HCT116 (cell line): ENCODE data around the gene HJURP. TPM values are rescaled to one million over a fixed set of nuclear protein-coding genes. Genes with fewer than 3 reads are reported as not detected.

Source experiments
- ATAC-seq: fragments of 200-7000 bp; cut with Tn5 transposase; 2 replicates; pipeline ENCODE4 v1.9.1; 2020; ENCODE audit warnings: mild to moderate bottlenecking, moderate library complexity
- BruUV-seq: library from RNA; stranded (reverse); fragments of 400-500 nt; replicated peaks from 2 replicates; lab custom pipeline; 2021; lab: Mats Ljungman, UMichigan
- CTCF ChIA-PET: fragments of 300-600 bp; sonication (Branson Sonifier 250); formaldehyde crosslinking; loops from one replicate; lab custom pipeline; 2021; ENCODE audit warnings: antibody characterized with exemption; lab: Charles Lee
- POLR2A ChIA-PET: fragments of 300-600, 350-600 bp; sonication (Branson Sonifier 250); formaldehyde crosslinking; loops from one replicate; lab custom pipeline; 2021; ENCODE audit warnings: antibody characterized with exemption; lab: Charles Lee
- RAD21 ChIA-PET, 2 experiments: fragments of 300-600 bp; sonication (Branson Sonifier 250); formaldehyde crosslinking; loops; one replicate each; lab custom pipeline; 2023; ENCODE audit warnings: low total read pairs in 2 of 2; ENCODE audit not compliant: uncharacterized antibody in 2 of 2, unreplicated experiment in 2 of 2, low non-redundant PET in 1 of 2; lab: Charles Lee
- DNase-seq: peaks from one replicate; pipeline ENCODE4 v3.0.0-alpha.2; 2010; ENCODE audit warnings: low read depth, low spot score
- H2AFZ ChIP-seq: fragments of 200-600 bp; shearing (Covaris generic), sonication (generic); 2 replicates; pipeline ENCODE4 v1.6.1; 2017; ENCODE audit warnings: low read depth, mixed run types, mixed read lengths, antibody characterized with exemption, low read length; ENCODE audit not compliant: poor library complexity, severe bottlenecking
- H3K27ac ChIP-seq: 2 replicates; pipeline ENCODE4 v1.5.1; 2012; ENCODE audit warnings: low read depth, low read length
- H3K27me3 ChIP-seq: fragments of 200-600 bp; sonication (generic); 2 replicates; pipeline ENCODE4 v1.6.1; 2016; ENCODE audit warnings: mixed run types, low read length, mixed read lengths; ENCODE audit not compliant: insufficient read depth
- H3K36me3 ChIP-seq, 2 experiments: fragments of 200-500 bp in 1 of 2; fragments of 200-600 bp in 1 of 2; sonication (Bioruptor generic) in 1 of 2; sonication (generic) in 1 of 2; 2 replicates each; pipeline versions ENCODE4 v1.5.1 to v1.6.1; 2014 to 2016; ENCODE audit warnings: low read length in 2 of 2, inconsistent platforms in 1 of 2, mixed read lengths in 1 of 2, mixed run types in 1 of 2; ENCODE audit not compliant: insufficient read depth in 2 of 2, control insufficient read depth in 1 of 2
- H3K4me1 ChIP-seq, 2 experiments: fragments of 200-600 bp in 1 of 2; sonication (generic) in 1 of 2; 2 replicates each; pipeline versions ENCODE4 v1.5.1 to v1.6.1; 2012 to 2017; ENCODE audit warnings: low read length in 2 of 2, inconsistent platforms in 1 of 2, mild to moderate bottlenecking in 1 of 2, mixed read lengths in 1 of 2, mixed run types in 1 of 2, moderate library complexity in 1 of 2; ENCODE audit not compliant: insufficient read depth in 2 of 2, control insufficient read depth in 1 of 2
- H3K4me2 ChIP-seq: fragments of 200-600 bp; sonication (generic); 2 replicates; pipeline ENCODE4 v1.6.1; 2017; ENCODE audit warnings: mixed run types, low read length, mixed read lengths
- H3K4me3 ChIP-seq, 2 experiments: fragments of 200-600 bp in 1 of 2; sonication (generic) in 1 of 2; replicated peaks in 1 of 2; 2 replicates each; pipeline ENCODE4 v1.5.1; 2011 to 2016; ENCODE audit warnings: low read length in 2 of 2, control low read depth in 1 of 2, low read depth in 1 of 2, mild to moderate bottlenecking in 1 of 2, mixed read lengths in 1 of 2, mixed run types in 1 of 2
- H3K79me2 ChIP-seq: fragments of 200-600 bp; sonication (generic); 2 replicates; pipeline ENCODE4 v1.6.1; 2017; ENCODE audit warnings: mild to moderate bottlenecking, mixed run types, low read length, moderate library complexity, mixed read lengths; ENCODE audit not compliant: insufficient read depth
- H3K9ac ChIP-seq: fragments of 200-600 bp; sonication (generic); 2 replicates; pipeline ENCODE4 v1.6.1; 2016; ENCODE audit warnings: low read length, mixed read lengths
- H3K9me2 ChIP-seq: fragments of 200-600 bp; sonication (generic), shearing (Covaris generic); 2 replicates; pipeline ENCODE4 v1.6.1; 2017; ENCODE audit warnings: mixed run types, mild to moderate bottlenecking, moderate library complexity; ENCODE audit not compliant: insufficient read depth
- H3K9me3 ChIP-seq, 2 experiments: fragments of 200-500 bp in 1 of 2; fragments of 200-600 bp in 1 of 2; sonication (Bioruptor generic) in 1 of 2; sonication (generic) in 1 of 2; 2 replicates each; pipeline ENCODE4 v1.6.1; 2014 to 2017; ENCODE audit warnings: low read length in 2 of 2, mixed read lengths in 2 of 2, inconsistent platforms in 1 of 2, low read depth in 1 of 2, mild to moderate bottlenecking in 1 of 2, mixed run types in 1 of 2, moderate library complexity in 1 of 2; ENCODE audit not compliant: control insufficient read depth in 1 of 2, insufficient read depth in 1 of 2
- H4K20me1 ChIP-seq: fragments of 200-600 bp; sonication (generic), shearing (Covaris generic); 2 replicates; pipeline ENCODE4 v1.6.1; 2017; ENCODE audit warnings: mixed run types, mild to moderate bottlenecking, moderate library complexity; ENCODE audit not compliant: insufficient read depth
- ATF3 ChIP-seq: IDR thresholded peaks from 2 replicates; pipeline ENCODE4 v1.6.1; 2012
- CEBPB ChIP-seq: IDR thresholded peaks from 2 replicates; pipeline ENCODE4 v1.6.1; 2012; ENCODE audit warnings: low read depth
- CTCF ChIP-seq, 3 experiments: fragments of 200-600 bp in 1 of 3; sonication (generic) in 1 of 3; IDR thresholded peaks in 2 of 3; conservative IDR thresholded peaks in 1 of 3; 2 replicates each; pipeline ENCODE4 v1.5.1; 2012 to 2017; ENCODE audit warnings: low read depth in 2 of 3, low read length in 2 of 3, antibody characterized with exemption in 1 of 3, borderline replicate concordance in 1 of 3, control low read depth in 1 of 3, mild to moderate bottlenecking in 1 of 3, mixed read lengths in 1 of 3, mixed run types in 1 of 3, moderate library complexity in 1 of 3; ENCODE audit not compliant: insufficient read depth in 1 of 3
- EGR1 ChIP-seq: IDR thresholded peaks from 2 replicates; pipeline ENCODE4 v1.6.1; 2012; ENCODE audit warnings: low read depth
- ELF1 ChIP-seq: IDR thresholded peaks from 2 replicates; pipeline ENCODE4 v1.6.1; 2012; ENCODE audit warnings: low read depth, borderline replicate concordance
- EZH2 ChIP-seq: fragments of 200-600 bp; sonication (generic); IDR thresholded peaks from 2 replicates; pipeline ENCODE4 v1.6.1; 2017; ENCODE audit warnings: antibody characterized with exemption, mixed run types
- EZH2phosphoT487 ChIP-seq: fragments of 200-600 bp; IDR thresholded peaks from 2 replicates; pipeline ENCODE4 v1.6.1; 2018; ENCODE audit warnings: antibody characterized with exemption, borderline replicate concordance
- FOSL1 ChIP-seq: IDR thresholded peaks from 2 replicates; pipeline ENCODE4 v1.6.1; 2012; ENCODE audit warnings: low read depth
- POLR2AphosphoS5 ChIP-seq: IDR thresholded peaks from 2 replicates; pipeline ENCODE4 v1.6.1; 2011; ENCODE audit warnings: mild to moderate bottlenecking, low read depth, low read length, moderate library complexity
- RAD21 ChIP-seq: IDR thresholded peaks from 2 replicates; pipeline ENCODE4 v1.6.1; 2012; ENCODE audit warnings: low read depth, mild to moderate bottlenecking
- REST ChIP-seq: IDR thresholded peaks from 2 replicates; pipeline ENCODE4 v1.6.1; 2012; ENCODE audit warnings: low read depth
- SIN3A ChIP-seq: IDR thresholded peaks from 2 replicates; pipeline ENCODE4 v1.6.1; 2012; ENCODE audit warnings: low read depth
- SP1 ChIP-seq: IDR thresholded peaks from 2 replicates; pipeline ENCODE4 v1.6.1; 2012; ENCODE audit warnings: low read depth
- SRF ChIP-seq: IDR thresholded peaks from 2 replicates; pipeline ENCODE4 v1.6.1; 2012; ENCODE audit warnings: low read depth
- YY1 ChIP-seq: IDR thresholded peaks from 2 replicates; pipeline ENCODE4 v1.6.1; 2011; ENCODE audit warnings: low read length, low read depth, moderate library complexity, mild to moderate bottlenecking; ENCODE audit not compliant: insufficient replicate concordance; ENCODE audit errors: extremely low read depth
- ZFX ChIP-seq: fragments of 450-650 bp; IDR thresholded peaks from 2 replicates; pipeline ENCODE4 v1.6.1; 2017
- ZNF274 ChIP-seq: fragments of 200-500 bp; sonication (Bioruptor generic); IDR thresholded peaks from 2 replicates; pipeline ENCODE4 v1.6.1; 2014; ENCODE audit warnings: mild to moderate bottlenecking, low read depth, low read length, inconsistent platforms
- intact Hi-C: fragments of 100-400 bp; cut with micrococcal nuclease; formaldehyde crosslinking; loops from 2 replicates; pipeline ENCODE4 v1.10.0; 2022
- total RNA-seq: library from RNA; stranded (reverse); gene quantifications from one replicate; pipeline ENCODE4 v1.2.1, GENCODE V29; 2021; ENCODE audit not compliant: unreplicated experiment
- TF ChIP-seq, protein P1 (sequence below): IDR thresholded peaks from 2 replicates; pipeline ENCODE4 v1.6.1; 2011; ENCODE audit warnings: mild to moderate bottlenecking, low read length, moderate library complexity; ENCODE audit not compliant: insufficient replicate concordance; ENCODE audit errors: extremely low read depth
- TF ChIP-seq, protein P2 (sequence below): IDR thresholded peaks from 2 replicates; pipeline ENCODE4 v1.6.1; 2012

HJURP gene
- total RNA-seq, 1 experiment from 2014 or later: 64.1 TPM

DNA sequence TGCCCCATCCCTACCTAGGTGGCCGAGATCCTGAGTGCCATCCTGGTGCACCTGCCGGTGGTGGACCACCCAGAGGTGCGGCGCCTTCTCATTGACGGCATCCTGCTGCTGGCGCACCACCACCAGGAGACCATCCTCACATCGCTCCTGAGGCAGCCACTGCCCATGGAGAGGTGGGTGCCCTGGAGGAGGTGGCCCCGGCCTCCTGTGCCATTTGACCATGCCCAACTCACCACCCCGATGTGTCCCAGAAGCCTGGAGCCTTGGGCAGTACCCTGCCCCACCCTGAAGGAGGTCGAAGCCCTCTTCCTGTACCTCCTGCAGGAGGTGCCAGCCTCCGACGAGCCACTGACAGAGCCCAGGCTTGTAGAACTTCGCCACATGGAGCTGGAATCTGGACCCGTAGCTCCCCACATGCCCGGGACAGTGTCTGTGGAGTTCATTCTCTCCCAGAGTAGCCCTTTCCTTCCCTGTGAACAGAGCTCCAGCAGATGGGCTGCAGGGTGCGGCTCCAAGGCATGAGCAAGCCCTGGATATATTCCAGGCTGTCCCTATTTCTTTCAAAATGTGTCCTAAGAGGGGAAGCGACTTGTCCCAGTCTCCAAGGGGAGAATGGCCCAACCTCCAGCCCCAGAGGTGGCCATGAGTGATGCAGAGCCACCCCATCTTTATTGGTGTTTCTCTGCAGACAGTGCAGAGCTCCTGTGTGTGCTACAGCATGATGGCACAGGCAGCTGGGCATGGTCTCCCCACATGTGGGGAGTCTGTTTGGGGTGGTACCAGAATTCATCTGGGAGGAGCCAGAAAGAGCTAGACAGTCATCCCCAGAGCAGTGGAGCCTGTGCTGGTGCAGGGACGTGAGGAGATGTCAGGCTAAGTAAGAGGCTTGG is 34.2 kb downstream of the HJURP start:
- no peak overlapping the region for H3K4me3 ChIP-seq
- DNase-seq: no peak
- TF ChIP-seq, protein P1, sequence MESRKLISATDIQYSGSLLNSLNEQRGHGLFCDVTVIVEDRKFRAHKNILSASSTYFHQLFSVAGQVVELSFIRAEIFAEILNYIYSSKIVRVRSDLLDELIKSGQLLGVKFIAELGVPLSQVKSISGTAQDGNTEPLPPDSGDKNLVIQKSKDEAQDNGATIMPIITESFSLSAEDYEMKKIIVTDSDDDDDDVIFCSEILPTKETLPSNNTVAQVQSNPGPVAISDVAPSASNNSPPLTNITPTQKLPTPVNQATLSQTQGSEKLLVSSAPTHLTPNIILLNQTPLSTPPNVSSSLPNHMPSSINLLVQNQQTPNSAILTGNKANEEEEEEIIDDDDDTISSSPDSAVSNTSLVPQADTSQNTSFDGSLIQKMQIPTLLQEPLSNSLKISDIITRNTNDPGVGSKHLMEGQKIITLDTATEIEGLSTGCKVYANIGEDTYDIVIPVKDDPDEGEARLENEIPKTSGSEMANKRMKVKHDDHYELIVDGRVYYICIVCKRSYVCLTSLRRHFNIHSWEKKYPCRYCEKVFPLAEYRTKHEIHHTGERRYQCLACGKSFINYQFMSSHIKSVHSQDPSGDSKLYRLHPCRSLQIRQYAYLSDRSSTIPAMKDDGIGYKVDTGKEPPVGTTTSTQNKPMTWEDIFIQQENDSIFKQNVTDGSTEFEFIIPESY: no peak
- TF ChIP-seq SRF (no peak), FOSL1 (no peak), ZNF274 (no peak), YY1 (no peak), RAD21 (no peak), CTCF (IDR thresholded peaks at IDR 0.05 in 2 of 3, conservative IDR thresholded peaks at IDR 0.05 in 1 of 3; ENCODE audit: borderline replicate concordance in 1 of 3, insufficient read depth in 1 of 3, low read depth in 2 of 3, low read length in 2 of 3) (no peak), ZFX (no peak), REST (no peak), POLR2AphosphoS5 (no peak), SIN3A (no peak), ELF1 (no peak), EGR1 (no peak), CEBPB (no peak), EZH2phosphoT487 (no peak), ATF3 (no peak), SP1 (no peak), EZH2 (no peak)
- TF ChIP-seq, protein P2, sequence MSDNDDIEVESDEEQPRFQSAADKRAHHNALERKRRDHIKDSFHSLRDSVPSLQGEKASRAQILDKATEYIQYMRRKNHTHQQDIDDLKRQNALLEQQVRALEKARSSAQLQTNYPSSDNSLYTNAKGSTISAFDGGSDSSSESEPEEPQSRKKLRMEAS: no peak

More for the DNA sequence above, 34.2 kb downstream of the HJURP start:
- POLR2A ChIA-PET: no interaction called here
- Histone ChIP-seq H3K27ac (no peak overlapping the region), H3K9me3 (no peaks in the 10 kb centered on the region), H4K20me1 (no peaks in the 10 kb centered on the region), H3K79me2 (no peaks in the 10 kb centered on the region), H3K9ac (no peak overlapping the region), H3K4me1 (no peaks in the 10 kb centered on the region), H3K36me3 (no peaks in the 10 kb centered on the region), H3K27me3 (no peaks in the 10 kb centered on the region), H3K9me2 (no peaks in the 10 kb centered on the region), H3K4me2 (no peak overlapping the region), H2AFZ (no peak overlapping the region)
- RAD21 ChIA-PET: no interaction called here
- no TSS peak for BruUV-seq
- CTCF ChIA-PET: no interaction called here
- ATAC-seq: 0 out of 2 replicates have a peak, but pooled peaks have one; percentile 29
- intact Hi-C loops: no loop called here
